MCF 10A (cell line): ENCODE measurements around the gene ZNF212. TPM values are rescaled to one million over a fixed set of nuclear protein-coding genes. Genes with fewer than 3 reads are reported as not detected.
A peak's percentile ranks its signal among the peaks of the same experiment; 100 is the strongest.

Source experiments
- BruUV-seq: library from RNA; stranded (reverse); fragments of 400-500 nt; replicated peaks from 2 replicates; lab custom pipeline; 2021; lab: Mats Ljungman, UMichigan
- CTCF ChIA-PET: fragments of 300-600 bp; sonication (Branson Sonifier 250); formaldehyde crosslinking; extraction: SDS; loops from one replicate; lab custom pipeline; 2021; ENCODE audit warnings: antibody characterized with exemption, inconsistent platforms; lab: Yijun Ruan, JAX
- POLR2A ChIA-PET: fragments of 300-600, 350-650 bp; sonication (Branson Sonifier 250); formaldehyde crosslinking; extraction: SDS; loops from one replicate; lab custom pipeline; 2020; ENCODE audit warnings: antibody characterized with exemption, inconsistent platforms; lab: Yijun Ruan, JAX
- DNase-seq: peaks from one replicate; pipeline ENCODE4 v3.0.0-alpha.2; 2018; ENCODE audit not compliant: unreplicated experiment
- H3K27ac Mint-ChIP-seq: one replicate; pipeline ENCODE4 v1.8.0; 2022; ENCODE audit warnings: mild to moderate bottlenecking, low read depth, mixed read lengths; ENCODE audit not compliant: unreplicated experiment
- H3K27me3 Mint-ChIP-seq: one replicate; pipeline ENCODE4 v1.8.0; 2022; ENCODE audit warnings: mixed read lengths; ENCODE audit not compliant: insufficient read depth, unreplicated experiment
- H3K36me3 Mint-ChIP-seq: one replicate; pipeline ENCODE4 v1.8.0; 2022; ENCODE audit warnings: mild to moderate bottlenecking, moderate library complexity, mixed read lengths; ENCODE audit not compliant: insufficient read depth, unreplicated experiment
- H3K4me1 Mint-ChIP-seq: one replicate; pipeline ENCODE4 v1.8.0; 2022; ENCODE audit warnings: mixed read lengths; ENCODE audit not compliant: insufficient read depth, unreplicated experiment
- H3K4me3 Mint-ChIP-seq: one replicate; pipeline ENCODE4 v1.8.0; 2022; ENCODE audit warnings: mild to moderate bottlenecking, moderate library complexity, mixed read lengths; ENCODE audit not compliant: unreplicated experiment
- H3K9me3 Mint-ChIP-seq: one replicate; pipeline ENCODE4 v1.8.0; 2022; ENCODE audit warnings: mixed read lengths; ENCODE audit not compliant: unreplicated experiment
- CTCF ChIP-seq: fragments of 200-600 bp; IDR thresholded peaks from one replicate; pipeline ENCODE4 v1.8.0; 2022; ENCODE audit warnings: antibody characterized with exemption, mild to moderate bottlenecking; ENCODE audit not compliant: unreplicated experiment
- intact Hi-C: fragments of 100-400 bp; cut with micrococcal nuclease; formaldehyde crosslinking; loops from 2 replicates; pipeline ENCODE4 v1.14.1; 2022
- total RNA-seq: library from RNA; stranded (reverse); gene quantifications from 2 replicates; pipeline ENCODE4 v1.2.3, GENCODE V29; 2022

Gene ZNF212
- total RNA-seq, 1 experiment from 2014 or later, result 10.5 TPM

- ChIA-PET CTCF (interaction anchor here (0.7 to 4.2 kb wide), 6 partner anchors 14 to 71 kb away, joined by 3 to 28 read pairs (median 3); partner anchors contain the start of gene ZNF398), POLR2A (interaction anchor here (0.7 to 3.8 kb wide), 4 partner anchors 16 to 213 kb away, joined by 3 to 34 read pairs (median 14); partner anchors contain the start of genes ZNF398 and ZNF425)
- peak; percentile 41 for DNase-seq
- no TSS peak for BruUV-seq
- Mint-ChIP-seq H3K9me3 (no peaks in the 10 kb centered on the region), H3K36me3 (peaks cover 45% of the 10 kb centered on the region), H3K4me1 (peaks cover 20% of the 10 kb centered on the region), H3K4me3 (peak overlapping the region; percentile 85), H3K27me3 (no peaks in the 10 kb centered on the region), H3K27ac (peak overlapping the region; percentile 94)
- intact Hi-C loops, result loop anchor here (5.0 kb wide), 1 partner anchor 65 kb away; the partner anchor contains the start of gene ZNF783
- TF ChIP-seq CTCF, result no peak
Observed at GRCh38 chr7:149197675-149198074, 41.8 kb upstream of the ZNF212 start.

GRCh38 chr7:149198161-149198816, 41.2 kb upstream of the ZNF212 start:
- H3K4me3 Mint-ChIP-seq, result no peak overlapping the region
- DNase-seq, result no peak
- H3K9me3 Mint-ChIP-seq, result no peaks in the 10 kb centered on the region
- no peak overlapping the region for H3K27ac Mint-ChIP-seq
- ChIA-PET CTCF (interaction anchor here (0.5 to 4.2 kb wide), 7 partner anchors 12 to 107 kb away, joined by 3 to 28 read pairs (median 3); partner anchors contain the start of gene ZNF398), POLR2A (interaction anchor here (1.2 to 3.8 kb wide), 2 partner anchors 17 to 51 kb away, joined by 5 to 34 read pairs; partner anchors contain the start of gene ZNF398)
- H3K4me1 Mint-ChIP-seq, result peaks cover 20% of the 10 kb centered on the region
- BruUV-seq, result no TSS peak
- TF ChIP-seq CTCF, result no peak
- intact Hi-C loops, result loop anchor here (5.0 kb wide), 1 partner anchor 64 kb away; the partner anchor contains the start of gene ZNF783
- H3K27me3 Mint-ChIP-seq, result no peaks in the 10 kb centered on the region
- peaks cover 51% of the 10 kb centered on the region for H3K36me3 Mint-ChIP-seq

GRCh38 chr7:149199234-149199995, 40.0 kb upstream of the ZNF212 start:
- no peak for TF ChIP-seq CTCF
- intact Hi-C loops, result loop anchor here (5.0 kb wide), 1 partner anchor 63 kb away; the partner anchor contains the start of gene ZNF783
- no peak for DNase-seq
- Mint-ChIP-seq H3K36me3 (peaks cover 62% of the 10 kb centered on the region), H3K27me3 (no peaks in the 10 kb centered on the region), H3K27ac (no peak overlapping the region), H3K4me3 (no peak overlapping the region), H3K9me3 (no peaks in the 10 kb centered on the region), H3K4me1 (peaks cover 20% of the 10 kb centered on the region)
- POLR2A ChIA-PET, result interaction anchor here (0.6 to 0.7 kb wide), 2 partner anchors 86 to 1133 kb away, joined by 3 read pairs; no protein-coding TSS in a partner anchor
- TSS peak; percentile 1 for BruUV-seq
- CTCF ChIA-PET, result interaction anchor here (0.7 to 1.3 kb wide), 6 partner anchors 9 to 209 kb away, joined by 3 to 4 read pairs (median 4); partner anchors contain the start of gene ZNF425
